K562 (cell line): ENCODE data around the gene RBAK. TPM values are rescaled to one million over a fixed set of nuclear protein-coding genes. Genes with fewer than 3 reads are reported as not detected.

Experiments used
- CCAR2 ChIP-seq: fragments of 200-400 bp; formaldehyde crosslinking; IDR thresholded peaks from 2 replicates; pipeline ENCODE4 v1.6.1; 2017; ENCODE audit warnings: mild to moderate bottlenecking, low read depth, low read length
- DDX20 ChIP-seq: fragments of 450-650 bp; IDR thresholded peaks from 2 replicates; pipeline ENCODE4 v1.6.1; 2016; ENCODE audit warnings: missing genetic modification characterization, low read depth, mild to moderate bottlenecking, missing compliant biosample characterization, moderate library complexity
- E2F5 ChIP-seq: sonication (generic); formaldehyde crosslinking; IDR thresholded peaks from 2 replicates; pipeline ENCODE4 v1.8.0; 2022; ENCODE audit warnings: mild to moderate bottlenecking, missing genetic modification reagents
- FUS ChIP-seq: fragments of 200-400 bp; formaldehyde crosslinking; optimal IDR thresholded peaks from 2 replicates; pipeline ENCODE3; 2017; ENCODE audit warnings: low read depth, low read length
- HINFP ChIP-seq: fragments of 450-650 bp; conservative IDR thresholded peaks from 2 replicates; pipeline ENCODE4 v1.6.1; 2016; ENCODE audit warnings: missing genetic modification characterization, low read depth, mild to moderate bottlenecking, control low read depth, missing compliant biosample characterization
- IFI16 ChIP-seq: fragments of 250-450 bp; sonication (Bioruptor Pico); IDR thresholded peaks from 2 replicates; pipeline ENCODE4 v2.1.2; 2022; ENCODE audit warnings: mild to moderate bottlenecking, inconsistent platforms
- MECOM ChIP-seq: fragments of 250-450 bp; sonication (Bioruptor Pico); IDR thresholded peaks from 2 replicates; pipeline ENCODE4 v1.8.0; 2022; ENCODE audit warnings: inconsistent platforms
- MEIS2 ChIP-seq: fragments of 450-650 bp; IDR thresholded peaks from 2 replicates; pipeline ENCODE4 v1.6.1; 2014; ENCODE audit warnings: mild to moderate bottlenecking; ENCODE audit not compliant: partially characterized antibody
- RBM15 ChIP-seq: fragments of 200-400 bp; formaldehyde crosslinking; IDR thresholded peaks from 2 replicates; pipeline ENCODE4 v1.6.1; 2018; ENCODE audit warnings: mild to moderate bottlenecking, low read length, moderate library complexity; ENCODE audit not compliant: insufficient read depth
- STAG1 ChIP-seq: sonication (generic); formaldehyde crosslinking; IDR thresholded peaks from 2 replicates; pipeline ENCODE4 v1.5.0; 2020; ENCODE audit warnings: missing genetic modification reagents, borderline replicate concordance
- STAT6 ChIP-seq: sonication (generic); formaldehyde crosslinking; IDR thresholded peaks from 2 replicates; pipeline ENCODE4 v1.8.1; 2023; ENCODE audit warnings: mild to moderate bottlenecking, missing genetic modification reagents
- TOE1 ChIP-seq, 2 experiments: fragments of 450-650 bp in 1 of 2; sonication (generic) in 1 of 2; formaldehyde crosslinking in 1 of 2; IDR thresholded peaks; 2 replicates each; pipeline versions ENCODE4 v1.7.1 to v1.8.0; 2016 to 2022; ENCODE audit warnings: borderline replicate concordance in 2 of 2, mild to moderate bottlenecking in 2 of 2, antibody characterized with exemption in 1 of 2, inconsistent platforms in 1 of 2, low read depth in 1 of 2, missing genetic modification reagents in 1 of 2, moderate library complexity in 1 of 2
- ZBED1 ChIP-seq: IDR thresholded peaks from 2 replicates; pipeline ENCODE4 v1.6.1; 2014
- ZNF133 ChIP-seq: fragments of 250-450 bp; sonication (Bioruptor Pico); IDR thresholded peaks from 2 replicates; pipeline ENCODE4 v1.4.0; 2020; ENCODE audit warnings: mild to moderate bottlenecking
- ZNF324 ChIP-seq: fragments of 250-450 bp; sonication (Bioruptor Pico); IDR thresholded peaks from 2 replicates; pipeline ENCODE4 v1.4.0; 2020; ENCODE audit warnings: mild to moderate bottlenecking
- ZNF408 ChIP-seq: fragments of 250-450 bp; sonication (Bioruptor Pico); IDR thresholded peaks from 2 replicates; pipeline ENCODE4 v1.4.0; 2020; ENCODE audit warnings: low read depth, mild to moderate bottlenecking, moderate library complexity
- ZNF699 ChIP-seq: fragments of 250-450 bp; sonication (Bioruptor Pico); IDR thresholded peaks from 2 replicates; pipeline ENCODE4 v1.8.0; 2021; ENCODE audit warnings: mild to moderate bottlenecking, moderate library complexity; ENCODE audit not compliant: insufficient replicate concordance
- polyA plus RNA-seq, 8 experiments: library from polyadenylated mRNA; depleted of rRNA in 4 of 8; stranded (reverse) in 5 of 8; unstranded in 3 of 8; fragments of >200 nt; fragmentation: Nextera tagmentation in 2 of 8; fragmentation: Illumina TruSeq in 1 of 8; extraction: Ambion mirVana in 2 of 8; extraction: Trizol in 1 of 8; gene quantifications; 2 replicates each; pipeline versions ENCODE4 v1.2.1 to v1.2.3, GENCODE V29; 2011 to 2014; ENCODE audit warnings: inconsistent platforms in 1 of 8, missing spikeins in 1 of 8
- total RNA-seq, 7 experiments: library from RNA; depleted of rRNA in 6 of 7; stranded (reverse); fragments of >200 nt in 6 of 7; fragmentation: Illumina TruSeq in 2 of 7; extraction: Trizol in 2 of 7; gene quantifications; 2 replicates each; pipeline versions ENCODE4 v1.2.1 to v1.2.3, GENCODE V29; 2011 to 2021; ENCODE audit warnings: low replicate concordance in 1 of 7
- TF ChIP-seq, protein P1 (sequence below): fragments of 450-650 bp; formaldehyde crosslinking; IDR thresholded peaks from 2 replicates; pipeline ENCODE4 v1.4.0; 2020; ENCODE audit warnings: mild to moderate bottlenecking, moderate library complexity
- TF ChIP-seq, protein P2 (sequence below): fragments of 450-650 bp; IDR thresholded peaks from 2 replicates; pipeline ENCODE4 v1.6.1; 2016; ENCODE audit warnings: low read depth, mild to moderate bottlenecking, moderate library complexity
- TF ChIP-seq, protein P3 (sequence below): fragments of 250-450 bp; sonication (Bioruptor Pico); IDR thresholded peaks from 2 replicates; pipeline ENCODE4 v1.9.0; 2021; ENCODE audit warnings: mild to moderate bottlenecking

RBAK gene
- total and polyA plus RNA-seq, 9 of the 15 experiments (the other 6 are each of a cell fraction or from before 2014, with no cell fraction given), result 2.7 to 13.2 (median 10.1) TPM

DNA sequence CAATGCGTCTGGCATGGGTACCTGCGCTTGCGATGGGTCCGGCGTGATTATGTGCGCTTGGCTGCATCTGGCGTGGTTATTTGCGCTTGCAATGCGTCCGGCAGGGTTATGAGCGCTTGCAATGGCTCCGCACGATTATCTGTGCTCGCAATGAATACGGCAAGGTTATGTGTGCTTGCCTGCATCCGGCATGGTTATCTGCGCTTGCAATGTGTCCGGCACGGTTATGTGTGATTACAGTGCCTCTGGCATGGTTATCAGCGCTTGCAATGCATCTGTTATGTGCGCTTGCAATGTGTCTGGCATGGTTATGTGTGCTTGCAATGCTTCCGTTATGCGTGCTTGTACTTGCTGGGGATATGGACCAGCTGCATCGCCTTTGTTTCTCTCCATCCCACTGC, 37.7 kb downstream of the RBAK start (continued):
- TF ChIP-seq MEIS2 (no peak), CCAR2 (no peak), ZNF408 (CRISPR knock-in tag) (no peak), E2F5 (CRISPR knock-in tag) (no peak), ZNF133 (CRISPR knock-in tag) (no peak), RBM15 (no peak), ZBED1 (no peak), STAG1 (no peak), IFI16 (no peak), STAT6 (CRISPR knock-in tag) (no peak; the same call in 1 of the 2 replicates), DDX20 (tag) (no peak), ZNF324 (CRISPR knock-in tag) (no peak), TOE1 (IDR thresholded peaks at IDR 0.05; ENCODE audit: borderline replicate concordance) (peak; percentile 49; the same call in 1 of the 2 replicates), TOE1 (CRISPR knock-in tag; IDR thresholded peaks at IDR 0.05; ENCODE audit: borderline replicate concordance, low read depth) (no peak), FUS (no peak), MECOM (no peak), ZNF699 (CRISPR knock-in tag) (no peak), HINFP (tag) (no peak)
- TF ChIP-seq, protein P1, sequence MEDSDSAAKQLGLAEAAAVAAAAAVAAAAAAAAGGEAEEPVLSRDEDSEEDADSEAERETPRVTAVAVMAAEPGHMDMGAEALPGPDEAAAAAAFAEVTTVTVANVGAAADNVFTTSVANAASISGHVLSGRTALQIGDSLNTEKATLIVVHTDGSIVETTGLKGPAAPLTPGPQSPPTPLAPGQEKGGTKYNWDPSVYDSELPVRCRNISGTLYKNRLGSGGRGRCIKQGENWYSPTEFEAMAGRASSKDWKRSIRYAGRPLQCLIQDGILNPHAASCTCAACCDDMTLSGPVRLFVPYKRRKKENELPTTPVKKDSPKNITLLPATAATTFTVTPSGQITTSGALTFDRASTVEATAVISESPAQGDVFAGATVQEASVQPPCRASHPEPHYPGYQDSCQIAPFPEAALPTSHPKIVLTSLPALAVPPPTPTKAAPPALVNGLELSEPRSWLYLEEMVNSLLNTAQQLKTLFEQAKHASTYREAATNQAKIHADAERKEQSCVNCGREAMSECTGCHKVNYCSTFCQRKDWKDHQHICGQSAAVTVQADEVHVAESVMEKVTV (CRISPR knock-in tag), result no peak
- TF ChIP-seq, protein P2, sequence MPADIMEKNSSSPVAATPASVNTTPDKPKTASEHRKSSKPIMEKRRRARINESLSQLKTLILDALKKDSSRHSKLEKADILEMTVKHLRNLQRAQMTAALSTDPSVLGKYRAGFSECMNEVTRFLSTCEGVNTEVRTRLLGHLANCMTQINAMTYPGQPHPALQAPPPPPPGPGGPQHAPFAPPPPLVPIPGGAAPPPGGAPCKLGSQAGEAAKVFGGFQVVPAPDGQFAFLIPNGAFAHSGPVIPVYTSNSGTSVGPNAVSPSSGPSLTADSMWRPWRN, result no peak
- TF ChIP-seq, protein P3, sequence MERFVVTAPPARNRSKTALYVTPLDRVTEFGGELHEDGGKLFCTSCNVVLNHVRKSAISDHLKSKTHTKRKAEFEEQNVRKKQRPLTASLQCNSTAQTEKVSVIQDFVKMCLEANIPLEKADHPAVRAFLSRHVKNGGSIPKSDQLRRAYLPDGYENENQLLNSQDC (CRISPR knock-in tag), result no peak
